SU-DHL-6 (cell line): ENCODE measurements around the gene PDE4D.

ENCODE experiments used
- H2AFZ ChIP-seq: fragments of 200-600 bp; sonication (generic); 2 replicates; pipeline ENCODE4 v1.6.1; 2014; ENCODE audit warnings: low read depth, mild to moderate bottlenecking, moderate library complexity, mixed read lengths, antibody characterized with exemption, low read length; ENCODE audit not compliant: severe bottlenecking
- H3F3A ChIP-seq: fragments of 200-600 bp; shearing (Covaris generic); 2 replicates; pipeline ENCODE4 v1.6.0; 2016; ENCODE audit warnings: antibody characterized with exemption, mild to moderate bottlenecking; ENCODE audit not compliant: insufficient read depth
- H3K27ac ChIP-seq: fragments of 200-600 bp; sonication (generic); 2 replicates; pipeline ENCODE4 v1.5.1; 2016; ENCODE audit warnings: low read depth, mild to moderate bottlenecking, low read length, moderate library complexity, mixed read lengths
- H3K27me3 ChIP-seq: fragments of 200-600 bp; sonication (generic), shearing (Covaris generic); 2 replicates; pipeline ENCODE4 v1.6.0; 2014; ENCODE audit warnings: mild to moderate bottlenecking, low read length
- H3K36me3 ChIP-seq: fragments of 200-600 bp; sonication (generic); 2 replicates; pipeline ENCODE4 v1.6.1; 2014; ENCODE audit warnings: mild to moderate bottlenecking, low read length, mixed read lengths
- H3K4me2 ChIP-seq: fragments of 300-600, 200-600 bp; shearing (Covaris generic), sonication (generic); 2 replicates; pipeline ENCODE4 v1.6.0; 2014; ENCODE audit warnings: low read length, low read depth, mild to moderate bottlenecking; ENCODE audit not compliant: poor library complexity, severe bottlenecking
- H3K4me3 ChIP-seq: fragments of 200-600 bp; sonication (generic); 2 replicates; pipeline ENCODE4 v1.5.1; 2014; ENCODE audit warnings: antibody characterized with exemption, low read length, mild to moderate bottlenecking, mixed read lengths; ENCODE audit not compliant: insufficient read depth, poor library complexity, severe bottlenecking
- H3K79me2 ChIP-seq: fragments of 200-600 bp; sonication (generic); 2 replicates; pipeline ENCODE4 v1.6.1; 2014; ENCODE audit warnings: mild to moderate bottlenecking, low read length, moderate library complexity; ENCODE audit not compliant: insufficient read depth
- H3K9ac ChIP-seq: fragments of 200-600 bp; sonication (generic); 2 replicates; pipeline ENCODE4 v1.7.0; 2014; ENCODE audit warnings: mild to moderate bottlenecking, low read length
- H3K9me2 ChIP-seq: fragments of 200-600 bp; sonication (generic); replicated peaks from 2 replicates; pipeline ENCODE4 v1.6.1; 2014; ENCODE audit warnings: low read length; ENCODE audit not compliant: insufficient read depth
- H3K9me3 ChIP-seq: fragments of 200-600 bp; sonication (generic); 2 replicates; pipeline ENCODE4 v1.6.1; 2014; ENCODE audit warnings: low read length, mixed read lengths; ENCODE audit not compliant: insufficient read depth
- H4K20me1 ChIP-seq: fragments of 200-600 bp; sonication (generic); 2 replicates; pipeline ENCODE4 v1.6.1; 2014; ENCODE audit warnings: low read depth, mild to moderate bottlenecking, antibody characterized with exemption, low read length, moderate library complexity, mixed read lengths
- CTCF ChIP-seq: fragments of 200-600 bp; sonication (generic); IDR thresholded peaks from one replicate; pipeline ENCODE4 v1.5.1; 2017; ENCODE audit warnings: antibody characterized with exemption, mild to moderate bottlenecking, low read length, moderate library complexity; ENCODE audit not compliant: insufficient read depth, poor library complexity, severe bottlenecking
- EZH2phosphoT487 ChIP-seq: fragments of 200-600 bp; sonication (generic), shearing (Covaris generic); conservative IDR thresholded peaks from 2 replicates; pipeline ENCODE4 v1.6.1; 2018; ENCODE audit warnings: mild to moderate bottlenecking, antibody characterized with exemption, low read length, moderate library complexity, mixed read lengths

PDE4D gene

GRCh38 chr5:59037453-59037852, 856.1 kb downstream of the PDE4D start:
- Histone ChIP-seq H3F3A (0 out of 2 replicates have a peak, but pooled peaks cover 4% of the 10 kb centered on the region), H3K4me3 (no peak overlapping the region), H3K27ac (no peak overlapping the region), H3K36me3 (no peaks in the 10 kb centered on the region), H3K4me2 (peak overlapping the region; percentile 65), H3K9ac (no peak overlapping the region), H3K9me3 (no peaks in the 10 kb centered on the region), H4K20me1 (no peaks in the 10 kb centered on the region), H3K27me3 (no peaks in the 10 kb centered on the region), H3K9me2 (no peaks in the 10 kb centered on the region), H3K79me2 (no peaks in the 10 kb centered on the region), H2AFZ (no peak overlapping the region)
- TF ChIP-seq EZH2phosphoT487 (no peak), CTCF (no peak)

GRCh38 chr5:59037041-59037440, 856.5 kb downstream of the PDE4D start:
- H4K20me1 ChIP-seq: no peaks in the 10 kb centered on the region
- no peak overlapping the region for H3K4me3 ChIP-seq
- H3K79me2 ChIP-seq: no peaks in the 10 kb centered on the region
- no peaks in the 10 kb centered on the region for H3K27me3 ChIP-seq
- H3F3A ChIP-seq: 0 out of 2 replicates have a peak, but pooled peaks cover 4% of the 10 kb centered on the region
- H3K9ac ChIP-seq: no peak overlapping the region
- TF ChIP-seq EZH2phosphoT487 (no peak), CTCF (no peak)
- H3K36me3 ChIP-seq: no peaks in the 10 kb centered on the region
- H3K9me3 ChIP-seq: no peaks in the 10 kb centered on the region
- H2AFZ ChIP-seq: no peak overlapping the region
- H3K4me2 ChIP-seq: peak overlapping the region; percentile 65
- no peaks in the 10 kb centered on the region for H3K9me2 ChIP-seq
- no peak overlapping the region for H3K27ac ChIP-seq

- no peak for TF ChIP-seq EZH2phosphoT487
- TF ChIP-seq CTCF: no peak
These were observed 857.1 kb downstream of the PDE4D start for GRCh38 chr5:59036274-59036961.

More at GRCh38 chr5:59036274-59036961, 857.1 kb downstream of the PDE4D start:
- H3F3A ChIP-seq: 0 out of 2 replicates have a peak, but pooled peaks cover 4% of the 10 kb centered on the region
- H3K9ac ChIP-seq: no peak overlapping the region
- H2AFZ ChIP-seq: no peak overlapping the region
- H3K9me3 ChIP-seq: no peaks in the 10 kb centered on the region
- no peaks in the 10 kb centered on the region for H3K36me3 ChIP-seq
- no peaks in the 10 kb centered on the region for H4K20me1 ChIP-seq
- no peak overlapping the region for H3K4me2 ChIP-seq
- no peak overlapping the region for H3K27ac ChIP-seq
- H3K4me3 ChIP-seq: no peak overlapping the region
- H3K79me2 ChIP-seq: no peaks in the 10 kb centered on the region
- H3K9me2 ChIP-seq: no peaks in the 10 kb centered on the region
- H3K27me3 ChIP-seq: no peaks in the 10 kb centered on the region
